Daoy (cell line): Measurements from ENCODE around the gene FAM162A. TPM values are rescaled to one million over a fixed set of nuclear protein-coding genes. Genes with fewer than 3 reads are reported as not detected.

Source experiments
- DNase-seq: peaks from one replicate; pipeline ENCODE4 v3.0.0-alpha.2; 2015; ENCODE audit warnings: low read depth
- total RNA-seq: library from RNA; depleted of rRNA; stranded (reverse); fragments of >200 nt; shearing (Covaris generic); gene quantifications from 2 replicates; pipeline ENCODE4 v1.2.3, GENCODE V29; 2014

FAM162A gene
- total RNA-seq, 1 experiment from 2014 or later = 52.5 TPM

DNA sequence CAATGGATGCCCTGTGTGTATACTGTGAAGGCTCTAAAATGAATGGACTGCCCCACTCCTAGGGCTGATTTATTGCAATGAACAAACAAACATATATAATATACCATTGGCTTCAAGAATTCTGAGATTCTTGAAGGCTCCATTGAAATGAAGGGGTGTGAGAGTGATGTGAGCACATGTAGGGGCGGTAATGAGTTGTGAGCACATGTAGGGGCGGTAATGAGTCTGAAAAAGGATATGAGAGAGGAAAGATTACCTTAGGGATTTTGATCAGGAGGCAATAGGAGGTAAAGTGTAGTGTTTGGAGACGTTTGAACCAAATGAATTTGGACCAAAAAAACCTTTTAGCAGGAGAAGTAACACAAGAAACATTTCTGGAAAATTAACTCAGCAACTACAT, 3.7 kb downstream of the FAM162A start:
- DNase-seq = no peak

DNA sequence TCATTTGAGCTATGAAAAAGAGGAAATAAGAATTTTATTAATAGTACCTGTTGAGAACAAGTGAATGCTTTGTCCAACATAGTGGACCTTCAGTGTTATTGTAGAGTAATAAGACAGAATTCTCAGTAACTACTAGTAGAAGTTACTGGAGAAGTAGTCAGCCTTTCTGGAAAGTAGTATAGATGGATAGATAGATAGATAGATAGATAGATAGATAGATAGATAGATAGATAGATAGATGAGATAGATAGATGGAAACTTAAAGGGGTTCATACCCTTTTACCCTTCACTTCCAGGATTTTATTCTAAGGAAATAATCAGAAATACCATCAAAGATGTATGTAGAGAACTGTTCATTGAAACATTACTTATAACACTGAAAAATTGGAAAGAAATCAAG, 5.2 kb downstream of the FAM162A start:
- DNase-seq = no peak

DNA sequence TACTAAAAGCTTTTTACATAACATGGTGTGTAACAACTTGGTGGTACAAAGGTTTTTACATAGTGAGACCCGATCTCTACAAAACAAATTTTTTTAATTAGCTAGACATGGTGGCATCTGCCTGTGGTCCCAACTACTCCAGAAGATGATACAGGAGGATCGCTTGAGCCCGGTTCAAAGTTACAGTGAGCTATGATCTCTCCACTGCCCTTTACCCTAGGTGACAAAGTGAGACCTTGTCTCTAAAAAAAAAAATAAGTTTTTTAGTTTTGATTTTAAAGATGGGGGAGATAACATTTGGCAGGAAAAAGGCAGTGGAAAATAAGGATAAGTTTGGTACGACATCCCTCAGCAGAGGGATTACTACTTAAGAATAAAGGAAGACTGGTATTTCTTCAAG, 5.9 kb downstream of the FAM162A start:
- DNase-seq = no peak

DNA sequence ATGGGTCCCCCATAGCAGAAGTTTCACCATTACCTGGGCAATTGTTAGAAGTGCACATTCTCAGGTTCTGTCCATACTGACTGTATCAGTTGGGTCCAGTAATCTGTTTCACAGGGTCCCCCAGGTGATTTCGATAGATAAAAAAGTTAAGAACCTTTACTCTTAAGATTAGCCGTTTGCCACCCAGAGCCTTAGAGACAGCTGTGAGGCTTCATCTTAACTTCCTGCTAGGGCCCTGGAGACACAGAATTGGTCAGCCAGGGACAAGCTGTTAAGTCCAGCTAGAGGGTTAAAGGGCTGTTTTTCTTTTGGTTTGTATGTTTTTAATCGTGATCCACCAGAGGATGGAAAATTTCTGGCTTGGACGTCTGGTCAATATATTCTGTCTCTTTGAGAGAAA, 6.7 kb downstream of the FAM162A start:
- no peak for DNase-seq

DNA sequence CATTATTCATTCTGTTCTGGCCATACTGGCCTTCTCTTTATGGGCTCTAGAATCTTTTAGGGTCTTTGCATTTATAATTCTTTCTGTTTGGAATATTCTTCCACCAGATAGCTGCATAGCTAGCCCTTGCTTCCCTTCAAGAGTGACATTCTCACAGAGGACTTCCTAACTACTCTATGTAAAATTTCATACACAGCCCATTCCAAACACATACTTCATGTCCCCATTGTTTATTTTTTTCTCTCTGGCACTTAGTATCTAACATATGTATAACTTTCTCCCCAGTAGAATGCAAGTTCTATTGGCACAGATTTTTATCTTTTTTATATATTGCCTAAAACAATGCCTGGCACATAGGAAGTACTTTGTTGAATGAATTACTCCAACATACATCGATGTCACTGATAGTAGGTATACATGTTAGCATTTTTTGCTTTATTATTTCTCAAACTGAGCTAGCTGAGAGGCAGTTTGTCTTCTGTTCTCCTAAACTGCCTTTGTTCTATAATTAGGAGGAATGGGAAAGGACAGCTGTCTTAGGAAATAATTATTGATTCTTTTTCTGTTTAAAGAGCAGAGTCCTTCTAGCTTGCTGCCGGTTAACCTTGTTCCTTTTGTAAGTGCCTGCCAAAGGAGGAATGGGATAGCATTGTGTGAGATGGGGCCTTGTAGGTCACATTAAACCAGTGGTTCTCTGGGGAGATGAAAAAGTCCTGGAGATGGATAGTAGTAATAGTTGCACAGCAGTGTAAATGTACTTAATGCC, 7.9 kb downstream of the FAM162A start:
- no peak for DNase-seq

DNA sequence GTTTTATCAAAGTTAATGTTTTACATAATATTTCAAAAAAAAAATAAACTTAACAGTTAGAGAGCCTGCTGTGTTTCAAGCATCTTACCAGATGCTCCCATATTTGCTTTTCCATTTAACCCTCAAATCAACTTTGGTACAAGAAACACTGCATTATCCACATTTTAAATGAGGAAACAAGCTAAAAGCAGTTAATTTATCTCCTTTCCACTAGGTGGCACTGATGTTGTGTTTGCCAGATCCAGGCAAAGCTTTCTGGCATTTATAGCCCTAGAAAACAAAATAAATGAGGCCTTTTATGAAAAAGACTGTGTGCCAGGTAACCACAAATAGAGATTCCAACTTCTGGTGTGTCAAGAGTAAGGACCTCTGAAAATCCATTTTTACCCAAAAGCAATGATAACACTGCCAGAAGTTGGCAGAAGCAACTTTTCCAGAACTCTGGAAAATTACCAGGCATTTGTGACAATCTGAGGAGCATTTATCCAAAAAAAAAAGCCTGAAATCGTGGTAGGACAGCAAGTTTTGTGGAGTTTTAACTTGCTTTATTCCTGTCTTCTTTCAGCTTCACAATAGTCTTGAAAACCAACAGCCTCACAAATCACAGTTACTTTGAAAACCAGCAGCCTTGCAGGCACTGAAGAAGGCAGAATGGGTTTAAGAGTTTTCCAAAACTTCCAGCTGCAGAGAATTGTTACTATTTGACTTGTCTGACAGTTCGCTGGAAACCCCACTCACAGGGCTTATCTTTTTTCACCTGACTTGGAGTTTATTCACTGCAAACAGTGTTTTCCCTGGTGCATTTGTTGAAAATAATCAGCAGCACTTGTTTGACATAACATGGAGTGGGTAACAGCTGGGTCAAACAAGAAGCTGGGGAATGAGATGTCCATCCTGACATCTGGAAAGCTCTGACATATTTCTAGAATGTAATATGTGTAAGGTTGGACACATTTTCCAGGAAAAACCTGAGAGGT, 9.2 kb downstream of the FAM162A start:
- peak; percentile 35 for DNase-seq

DNA sequence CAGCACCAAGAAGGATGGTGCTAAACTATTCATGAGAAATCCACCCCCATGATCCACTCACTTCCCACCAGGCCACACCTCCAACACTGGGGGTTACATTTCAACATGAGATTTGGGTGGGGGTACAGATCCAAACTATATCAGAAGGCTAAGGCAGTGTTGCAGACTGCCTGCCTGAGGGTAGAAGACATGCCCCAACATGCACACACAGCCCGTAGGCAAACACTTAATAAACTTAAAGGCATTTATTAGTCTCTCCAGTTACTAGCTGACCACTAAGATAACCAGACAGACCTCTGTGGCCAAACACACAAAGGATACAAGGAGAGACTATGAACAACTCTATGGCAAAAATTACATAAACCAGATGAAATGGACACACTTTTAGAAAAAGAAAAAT, 10.2 kb downstream of the FAM162A start:
- DNase-seq = no peak

DNA sequence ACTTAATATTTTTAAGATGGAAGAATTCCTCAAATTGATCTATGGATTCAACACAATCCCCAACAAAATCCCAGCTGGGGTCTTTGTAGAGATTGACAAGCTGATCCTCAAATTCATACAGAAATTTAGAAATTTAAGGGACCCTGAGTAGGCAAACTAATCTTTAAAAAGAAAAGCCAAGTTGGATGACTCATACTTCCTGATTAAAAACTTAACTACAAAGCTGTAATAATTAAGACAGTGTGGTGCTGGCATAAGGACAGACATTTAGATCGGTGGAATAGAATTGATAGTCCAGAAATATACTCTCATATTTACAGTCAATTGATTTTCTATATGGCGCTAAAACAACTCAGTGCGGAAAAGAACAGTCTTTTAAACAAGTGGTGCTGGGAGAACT, 11.6 kb downstream of the FAM162A start:
- DNase-seq = no peak

DNA sequence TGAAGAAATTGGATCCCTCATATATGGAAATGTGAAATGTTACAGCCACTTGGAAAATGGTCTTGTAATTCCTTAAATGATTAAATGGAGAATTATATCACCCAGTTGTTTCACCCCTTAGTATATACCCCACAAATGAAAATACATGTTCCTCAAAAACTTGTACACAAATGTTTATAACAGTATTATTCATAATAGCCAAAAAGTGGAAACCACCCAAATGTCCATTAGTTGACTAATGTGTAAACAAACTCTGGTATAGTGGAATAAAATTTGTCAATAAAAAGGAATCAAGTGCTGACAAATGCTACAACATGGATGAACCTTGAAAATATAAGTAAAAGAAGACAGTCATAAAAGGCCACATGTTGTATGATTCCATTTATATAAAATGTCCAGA, 12.5 kb downstream of the FAM162A start:
- no peak for DNase-seq

DNA sequence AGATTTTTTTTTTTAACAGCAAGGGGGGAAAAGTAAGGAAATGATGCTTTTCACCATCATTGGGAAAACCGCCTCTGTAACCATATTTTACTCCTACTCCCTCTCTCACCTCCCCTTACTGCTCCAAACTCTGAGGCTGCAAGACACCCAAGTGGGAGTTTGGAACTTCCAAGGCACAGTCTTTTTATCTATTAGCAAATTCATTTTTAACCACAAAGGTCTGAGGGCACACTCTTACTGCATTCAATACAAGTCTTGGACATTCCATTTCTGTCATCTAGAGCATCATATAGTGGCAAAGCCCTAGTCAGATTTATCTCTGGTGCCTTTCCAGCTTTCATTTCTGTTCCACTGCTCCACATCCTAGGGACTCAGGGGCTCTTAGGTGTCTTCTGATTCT, 13.2 kb downstream of the FAM162A start:
- no peak for DNase-seq

DNA sequence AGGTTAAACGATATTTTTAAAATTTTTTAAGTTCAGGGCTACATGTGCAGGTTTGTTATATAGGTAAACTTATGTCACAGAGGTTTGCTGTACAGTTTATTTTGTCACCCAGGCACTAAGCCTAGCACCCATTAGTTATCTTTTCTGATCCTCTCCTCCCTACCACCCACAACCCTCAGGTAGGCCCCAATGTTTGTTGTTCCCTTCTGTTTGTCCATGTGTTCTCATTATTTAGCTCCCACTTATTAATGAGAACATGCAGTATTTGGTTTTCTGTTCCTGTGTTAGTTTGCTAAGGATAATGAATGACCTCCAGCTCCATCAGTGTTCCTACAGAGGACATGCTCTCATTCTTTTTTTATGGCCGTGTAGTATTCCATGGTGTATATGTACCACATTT, 14.9 kb downstream of the FAM162A start:
- DNase-seq = no peak

DNA sequence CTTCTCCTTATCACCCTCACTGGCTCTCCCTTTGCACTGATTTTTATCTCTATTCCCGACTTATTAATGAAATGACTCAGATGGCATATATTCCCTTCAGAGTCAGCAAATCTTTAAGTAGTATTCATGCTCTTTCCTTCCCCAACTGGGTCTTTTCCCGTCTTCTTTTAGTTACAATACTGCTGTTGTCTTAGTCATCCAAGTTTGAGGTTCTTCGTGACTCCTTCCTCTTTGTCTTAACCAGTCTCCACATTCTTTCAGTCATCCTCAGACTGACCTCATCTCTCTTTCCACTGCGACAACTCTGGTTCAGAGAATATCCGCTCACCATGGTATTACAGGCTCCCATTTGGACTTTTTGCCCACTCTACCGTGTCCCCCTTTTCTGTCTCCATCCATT, 19.5 kb downstream of the FAM162A start:
- peak; percentile 25 for DNase-seq

DNA sequence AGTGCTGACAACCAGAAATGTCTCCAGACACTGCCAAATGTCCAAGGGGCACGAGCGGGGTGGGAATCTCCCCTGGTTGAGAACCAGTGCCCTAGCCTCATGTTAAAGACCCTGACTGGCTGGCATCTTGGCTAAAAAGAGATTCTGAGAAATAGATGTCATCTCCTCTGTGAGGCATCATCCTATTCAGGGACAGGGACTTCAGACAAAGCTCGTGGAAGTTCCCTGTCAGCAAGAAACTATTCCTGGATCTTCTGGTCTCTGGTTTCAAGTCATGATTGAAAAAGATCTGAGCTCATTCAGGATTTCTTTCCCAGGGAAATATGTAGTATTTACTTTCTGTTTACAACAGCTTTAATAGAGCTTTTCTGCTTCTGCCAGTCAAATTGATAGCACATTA, 21.0 kb downstream of the FAM162A start:
- DNase-seq = no peak

DNA sequence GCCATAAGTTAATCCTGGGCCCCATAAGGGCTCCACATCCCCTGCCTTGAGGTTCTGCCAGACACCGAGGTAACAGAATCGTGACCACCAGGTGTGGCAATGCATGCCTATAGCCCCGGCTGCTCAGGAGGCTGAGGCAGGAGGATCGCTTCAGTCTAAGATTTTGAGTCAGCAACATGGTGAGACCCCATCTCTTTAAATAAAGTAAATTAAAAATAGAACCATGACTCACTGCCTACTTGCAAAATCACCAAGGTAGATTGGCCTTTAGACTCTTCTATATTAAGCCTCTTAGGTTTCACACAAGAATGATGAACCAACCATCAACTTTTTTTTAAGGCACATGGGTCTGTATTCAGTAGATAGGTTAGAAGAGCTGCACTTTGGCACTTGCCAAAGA, 22.2 kb downstream of the FAM162A start:
- DNase-seq = no peak

DNA sequence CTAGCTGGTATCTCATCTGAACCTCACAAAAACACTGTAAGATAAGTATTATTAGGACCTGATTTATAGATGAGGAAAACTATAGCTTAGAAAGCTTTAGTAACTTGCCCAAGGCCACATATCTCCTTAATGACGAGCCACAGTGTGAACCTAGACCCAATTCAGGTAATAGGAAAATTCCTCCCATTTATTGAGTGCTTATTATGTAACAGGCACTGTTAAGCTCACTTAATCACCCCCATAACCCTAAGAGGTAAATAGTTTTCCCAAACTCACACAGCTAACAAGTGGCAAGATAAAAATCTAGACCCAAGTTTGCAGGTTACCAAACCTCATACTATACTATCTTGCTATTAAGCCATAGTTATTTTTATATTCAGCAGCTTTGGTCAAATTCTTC, 24.0 kb downstream of the FAM162A start:
- no peak for DNase-seq

DNA sequence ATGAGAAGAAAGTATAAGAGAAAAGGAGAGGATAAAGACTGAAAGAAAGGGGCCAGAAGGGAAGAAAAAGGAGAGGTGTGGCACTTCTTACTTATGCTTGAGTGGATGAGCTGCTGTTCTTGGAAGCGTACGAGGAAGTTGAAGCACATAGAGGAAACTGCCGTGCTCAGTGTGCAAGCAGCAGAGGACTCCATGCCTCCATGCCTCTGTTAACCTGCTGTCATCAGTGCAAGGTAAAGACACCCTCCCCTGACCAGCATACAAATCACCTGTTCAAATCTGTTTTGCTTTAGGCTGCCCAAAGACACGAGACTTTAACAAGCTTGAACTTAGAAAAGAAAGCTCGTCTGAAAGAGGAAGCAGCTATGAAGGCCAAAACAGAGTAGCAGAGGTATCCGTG, 25.5 kb downstream of the FAM162A start:
- no peak for DNase-seq

DNA sequence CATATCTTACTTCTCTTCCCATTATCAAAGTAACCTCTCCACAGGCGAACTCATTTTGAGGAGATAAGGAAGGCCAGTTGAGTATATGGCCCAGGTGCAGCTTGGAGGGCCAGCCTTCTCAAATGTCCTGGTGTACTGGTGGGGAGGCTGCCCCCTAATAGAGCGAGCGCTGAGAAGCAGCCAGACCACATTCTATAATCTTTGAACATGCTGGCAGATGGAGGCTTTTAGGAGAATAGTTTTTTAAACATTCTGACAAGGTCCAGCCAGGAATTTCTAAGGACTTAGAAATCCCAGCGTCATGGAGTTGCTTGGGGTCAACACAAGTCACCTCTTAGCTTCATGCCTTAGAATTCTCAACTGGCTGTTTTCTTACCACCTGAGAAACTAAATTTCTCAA, 26.1 kb downstream of the FAM162A start:
- no peak for DNase-seq

DNA sequence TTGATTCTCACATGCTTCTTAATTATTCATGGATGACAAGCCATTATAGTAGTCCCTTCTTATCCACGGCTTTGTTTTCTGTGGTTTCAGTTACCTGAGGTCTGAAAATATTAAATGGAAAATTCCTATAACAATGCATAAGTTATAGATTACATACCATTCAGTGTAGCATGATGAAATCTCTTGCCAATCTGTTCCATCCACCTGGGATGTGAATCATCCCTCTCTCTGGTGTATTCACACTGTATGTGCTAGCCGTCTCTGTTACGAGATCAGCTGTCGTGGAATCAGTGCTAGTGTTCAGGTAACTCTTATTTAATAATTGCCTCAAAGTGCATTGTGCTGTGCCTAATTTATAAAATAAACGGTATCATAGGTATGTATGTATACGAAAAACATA, 26.7 kb downstream of the FAM162A start:
- DNase-seq = no peak

DNA sequence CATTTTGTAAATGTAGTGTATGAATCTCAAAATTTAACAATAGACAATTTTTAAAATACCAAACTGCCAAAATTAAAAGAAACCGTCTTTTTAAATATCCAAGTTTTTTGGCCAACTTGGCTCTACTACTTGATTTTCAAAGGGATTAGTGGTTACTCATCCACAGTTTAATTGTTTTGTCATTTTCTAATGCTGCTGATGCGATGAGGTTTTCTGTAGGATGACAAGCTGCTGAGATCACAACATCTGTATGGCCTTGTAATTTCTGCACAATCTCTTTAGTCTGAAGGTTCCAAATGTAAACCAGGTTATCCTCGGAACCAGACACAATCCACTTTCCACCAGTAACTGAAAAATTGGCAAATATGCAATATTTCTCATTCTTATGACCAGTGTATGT, 30.4 kb downstream of the FAM162A start:
- DNase-seq = no peak

DNA sequence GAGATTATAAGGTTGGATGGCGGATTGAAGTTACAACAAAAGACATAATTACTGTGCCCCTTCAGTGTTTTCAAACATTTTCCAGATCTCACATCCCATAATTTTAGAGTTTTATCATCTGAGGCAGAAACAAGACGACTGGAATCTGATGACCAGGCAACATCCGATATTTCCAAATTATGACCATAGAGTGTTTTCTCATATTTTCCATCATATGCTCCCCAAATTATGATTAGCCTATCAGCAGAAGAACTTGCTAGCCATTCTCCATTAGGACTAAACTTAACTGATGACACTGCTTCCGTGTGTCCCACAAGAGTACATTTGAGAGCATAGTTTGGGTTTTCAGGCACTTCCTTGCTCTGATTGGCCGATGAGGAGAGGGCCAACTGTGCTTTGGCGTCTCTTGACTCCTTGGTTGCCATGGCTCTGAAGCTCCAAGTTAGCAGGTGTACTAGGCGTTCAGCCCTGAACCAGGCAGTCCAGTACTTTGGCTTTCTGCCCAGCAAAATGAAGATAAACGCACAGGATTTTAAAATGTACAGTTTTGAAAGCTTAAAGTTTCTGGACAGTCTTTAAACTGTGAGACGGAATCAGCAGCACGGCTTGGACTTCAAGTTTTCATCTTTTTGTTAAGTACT, 31.2 kb downstream of the FAM162A start:
- peak; percentile 49 for DNase-seq

DNA sequence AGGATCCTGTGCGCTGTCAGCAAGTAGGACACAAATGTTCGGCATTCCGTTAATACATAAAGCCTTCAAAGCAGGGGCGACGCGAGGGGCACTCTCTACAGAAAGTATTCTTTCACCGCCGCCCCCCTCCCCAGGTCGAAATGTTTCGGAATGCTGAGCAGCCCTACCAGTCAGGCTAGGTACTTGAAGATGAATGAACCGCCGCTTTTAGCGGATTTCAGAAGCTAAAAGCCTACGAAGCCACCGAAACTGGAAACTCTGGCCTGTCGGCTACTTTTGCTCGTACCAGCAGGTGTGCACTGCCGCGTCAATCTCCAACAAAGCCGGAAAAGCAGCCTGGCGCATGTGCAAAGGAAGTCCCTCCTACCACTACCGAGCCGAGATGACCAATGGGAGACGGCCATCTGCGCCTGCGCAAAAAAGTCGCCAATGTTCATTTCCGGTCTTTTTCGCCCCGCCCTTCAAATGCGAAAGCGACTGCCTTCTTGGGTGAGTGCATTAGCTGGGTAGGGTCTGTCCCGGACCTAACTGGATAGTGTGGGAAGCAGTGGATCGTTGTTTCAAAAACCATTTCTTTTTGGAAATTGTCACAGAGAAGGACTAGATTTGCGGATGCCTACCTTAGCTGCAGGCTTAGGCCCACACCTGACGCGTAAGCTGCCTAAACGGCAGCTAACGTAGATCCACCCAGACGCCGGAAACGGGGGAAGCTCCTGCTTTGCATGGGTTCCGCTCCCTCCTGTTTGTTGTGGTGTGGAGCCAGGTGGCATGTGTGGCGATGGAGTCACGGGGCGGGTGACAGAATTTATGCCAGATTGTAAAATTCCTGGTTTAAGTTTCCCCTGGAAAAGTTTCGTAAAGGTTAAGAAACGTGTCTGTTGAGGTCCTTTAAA, 32.0 kb downstream of the FAM162A start, which contains the start of gene WDR5B:
Gene WDR5B (minus strand): TSS at position 301 of the 893 bp plus-strand sequence. CDS start 534 bp downstream, outside the sequence.
- peak; percentile 98 for DNase-seq
